HG03139 (cell line): ENCODE results near the gene SLC12A2.

Experiments used
- ATAC-seq: cut with Tn5 transposase; IDR thresholded peaks from one replicate; pipeline ENCODE4 v1.9.1; 2021; ENCODE audit not compliant: unreplicated experiment

Gene SLC12A2

DNA sequence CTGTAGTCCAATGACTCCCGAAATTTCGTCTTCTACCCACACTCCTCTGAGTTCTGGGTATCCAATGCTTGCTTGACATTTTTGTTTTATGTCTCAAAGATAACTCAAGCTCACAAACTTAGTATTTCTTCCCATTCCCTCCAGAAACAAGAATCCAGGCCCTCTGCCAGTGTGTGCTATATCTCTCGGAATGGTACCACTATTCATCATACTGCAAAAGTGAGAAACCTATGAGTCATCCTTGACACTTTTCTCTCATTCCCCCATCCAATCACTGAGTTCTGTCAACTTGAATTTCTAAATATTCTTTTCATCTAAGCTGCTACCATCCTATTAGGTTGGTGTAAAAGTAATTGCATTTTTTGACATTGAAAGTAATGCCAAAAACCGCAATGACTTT, 9.8 kb downstream of the SLC12A2 start:
- ATAC-seq, result no peak

DNA sequence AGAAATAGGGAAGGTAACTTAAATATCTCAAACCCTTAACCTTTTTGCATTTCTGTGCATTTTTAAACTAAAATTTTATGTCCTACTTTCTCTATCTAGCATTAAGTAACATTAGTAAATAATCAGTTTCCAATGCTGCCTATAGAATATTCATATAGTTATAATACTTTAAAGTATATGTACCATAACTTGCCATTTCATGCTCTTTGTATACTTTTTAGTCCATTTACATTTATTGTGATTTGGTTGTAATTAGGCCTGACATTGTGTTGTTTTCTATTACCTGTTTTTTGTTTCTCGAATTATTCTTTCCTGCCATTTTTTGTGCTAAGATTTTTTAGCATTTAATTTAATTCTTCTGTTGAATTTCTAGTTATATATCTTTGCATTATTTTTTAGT, 13.7 kb downstream of the SLC12A2 start:
- ATAC-seq, result no peak

DNA sequence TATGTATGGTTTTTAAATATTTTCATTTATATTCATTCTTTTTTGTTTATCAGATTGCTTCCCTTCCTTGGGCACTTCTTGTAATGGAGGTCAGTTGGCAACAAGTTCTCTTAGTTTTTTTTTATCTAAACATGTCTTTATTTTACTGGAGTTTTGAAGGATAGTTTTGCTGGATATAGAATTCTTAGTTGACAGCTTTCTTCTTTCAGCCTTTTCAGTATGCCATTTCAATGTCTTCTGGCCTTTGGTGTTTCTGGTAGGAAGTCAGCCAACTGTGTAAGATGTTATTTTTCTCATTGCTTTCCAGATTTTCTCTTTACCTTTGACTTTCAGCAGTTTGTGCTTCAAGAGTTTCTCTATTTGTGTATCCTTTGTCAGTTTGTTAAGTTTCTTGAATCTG, 14.2 kb downstream of the SLC12A2 start:
- ATAC-seq, result no peak

DNA sequence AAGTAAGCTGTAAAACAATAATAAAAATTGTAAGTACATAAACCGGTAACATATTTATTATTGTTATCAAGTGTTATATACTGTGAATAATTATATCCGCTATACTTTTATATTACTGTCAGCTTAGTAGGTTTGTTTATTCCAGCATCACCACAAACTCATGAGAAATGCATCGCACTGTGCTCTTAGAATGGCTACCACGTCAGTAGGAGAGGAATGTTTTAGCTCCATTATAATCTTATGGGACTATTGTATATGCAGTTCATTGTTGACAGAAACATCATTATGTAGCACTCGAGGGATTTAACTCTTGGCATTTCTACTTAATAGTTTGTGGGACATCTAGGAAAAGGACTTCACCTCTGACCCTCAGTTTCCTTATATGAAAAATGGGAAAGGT, 16.4 kb downstream of the SLC12A2 start:
- ATAC-seq, result no peak

DNA sequence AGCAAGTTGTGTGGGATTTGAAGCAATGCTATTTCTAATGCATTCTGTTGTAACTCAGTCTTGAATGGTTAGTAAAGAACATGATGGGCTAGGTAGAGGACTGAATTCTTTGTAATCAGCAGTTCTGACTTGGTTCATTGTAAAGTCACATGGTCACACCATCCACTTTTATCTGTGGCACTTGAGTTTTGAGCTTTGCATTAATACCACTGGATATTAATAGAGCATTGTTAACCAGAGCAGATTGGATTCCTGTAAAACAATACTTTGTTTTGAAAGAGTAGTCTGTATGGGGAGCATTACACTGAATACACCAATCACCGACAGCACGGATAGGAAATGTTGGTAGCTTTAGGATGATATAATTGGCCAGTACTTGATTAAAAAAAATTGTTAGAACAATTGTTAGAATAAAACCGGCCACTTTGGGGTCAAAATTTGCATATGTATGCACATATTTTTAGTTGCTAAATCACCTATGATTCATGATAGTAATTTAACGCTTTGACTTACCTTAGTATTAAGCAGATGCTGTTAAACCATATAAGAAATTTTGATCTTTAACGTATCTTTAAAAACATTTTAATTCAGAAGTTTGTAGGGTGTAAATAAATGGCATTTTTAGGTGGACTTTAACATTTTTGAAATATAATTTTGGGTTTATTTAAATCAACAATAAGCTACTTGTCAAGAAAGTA, 17.4 kb downstream of the SLC12A2 start:
- no peak for ATAC-seq

DNA sequence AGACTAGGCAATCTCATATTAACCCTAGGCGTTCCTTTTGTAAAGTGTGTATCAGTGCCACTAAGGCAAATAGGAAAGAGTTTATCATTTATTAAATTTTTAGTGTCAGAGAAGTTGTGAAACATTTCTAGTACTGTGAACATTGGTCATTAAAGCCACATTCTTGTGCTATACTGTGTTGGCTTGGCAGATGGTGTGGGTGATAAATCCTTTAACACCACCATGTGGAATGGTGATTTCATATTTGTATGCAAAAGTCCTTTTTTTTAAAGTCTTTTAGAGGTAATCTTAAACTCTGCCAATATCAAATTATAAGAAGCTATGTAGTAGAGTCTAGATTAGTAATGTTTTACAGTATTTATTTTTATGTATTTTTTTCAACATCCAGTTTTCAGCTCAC, 18.1 kb downstream of the SLC12A2 start:
- no peak for ATAC-seq

DNA sequence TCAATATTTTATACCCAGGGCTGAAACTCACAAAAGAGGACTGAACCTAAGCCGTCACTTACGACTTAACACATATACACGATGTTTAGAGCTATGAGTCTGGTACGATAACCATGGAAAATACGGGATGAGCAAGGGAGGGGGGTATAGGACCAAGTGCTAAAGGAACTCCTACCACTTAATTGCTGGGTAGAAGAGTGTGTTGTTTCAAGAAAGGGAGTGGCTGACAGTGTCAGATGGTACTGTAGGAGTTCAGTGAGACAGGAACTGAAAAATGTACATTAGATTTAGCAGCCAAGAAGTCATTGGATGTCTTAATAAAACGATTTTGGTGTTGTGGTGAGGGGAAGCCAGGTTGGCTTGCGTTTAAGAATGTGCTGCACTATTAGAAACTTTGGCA, 21.6 kb downstream of the SLC12A2 start:
- no peak for ATAC-seq

DNA sequence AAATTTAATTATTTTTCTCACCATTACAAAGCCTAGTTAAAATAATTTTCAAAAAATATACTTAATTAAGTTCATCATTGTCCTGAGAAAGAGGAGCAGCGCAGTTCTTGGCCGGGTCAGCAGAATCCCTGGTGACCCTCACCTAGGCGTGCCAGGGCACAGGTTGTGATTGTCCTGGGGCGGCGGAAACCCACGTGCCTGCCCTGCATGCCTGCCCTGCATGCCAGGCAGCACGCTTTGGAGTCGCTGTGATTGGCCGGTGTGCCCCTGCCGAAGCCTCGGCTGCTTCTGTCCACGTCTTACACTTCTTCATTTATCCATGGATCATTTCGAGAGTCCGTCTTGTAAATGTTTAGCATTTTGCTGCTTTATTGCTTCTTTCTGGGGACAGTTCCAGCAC, 25.6 kb downstream of the SLC12A2 start:
- no peak for ATAC-seq

DNA sequence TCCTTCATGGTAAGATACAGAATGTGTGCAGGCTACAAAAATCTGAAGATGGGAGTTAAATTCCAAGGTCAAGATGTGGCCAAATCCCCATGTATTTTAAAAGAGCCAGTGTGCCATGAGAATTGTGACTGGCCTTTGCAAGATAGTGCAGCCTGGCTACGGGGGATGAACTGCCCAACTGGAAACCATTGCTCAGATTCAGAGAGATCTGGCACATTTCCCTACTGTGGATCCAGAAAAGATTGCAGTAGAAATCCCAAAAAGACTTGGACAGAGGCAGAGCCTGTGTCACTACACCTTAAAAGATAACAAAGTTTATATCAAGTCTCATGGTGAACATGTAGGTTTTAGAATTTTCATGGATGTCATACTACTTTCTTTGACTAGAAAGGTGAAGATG, 26.2 kb downstream of the SLC12A2 start:
- ATAC-seq, result no peak

DNA sequence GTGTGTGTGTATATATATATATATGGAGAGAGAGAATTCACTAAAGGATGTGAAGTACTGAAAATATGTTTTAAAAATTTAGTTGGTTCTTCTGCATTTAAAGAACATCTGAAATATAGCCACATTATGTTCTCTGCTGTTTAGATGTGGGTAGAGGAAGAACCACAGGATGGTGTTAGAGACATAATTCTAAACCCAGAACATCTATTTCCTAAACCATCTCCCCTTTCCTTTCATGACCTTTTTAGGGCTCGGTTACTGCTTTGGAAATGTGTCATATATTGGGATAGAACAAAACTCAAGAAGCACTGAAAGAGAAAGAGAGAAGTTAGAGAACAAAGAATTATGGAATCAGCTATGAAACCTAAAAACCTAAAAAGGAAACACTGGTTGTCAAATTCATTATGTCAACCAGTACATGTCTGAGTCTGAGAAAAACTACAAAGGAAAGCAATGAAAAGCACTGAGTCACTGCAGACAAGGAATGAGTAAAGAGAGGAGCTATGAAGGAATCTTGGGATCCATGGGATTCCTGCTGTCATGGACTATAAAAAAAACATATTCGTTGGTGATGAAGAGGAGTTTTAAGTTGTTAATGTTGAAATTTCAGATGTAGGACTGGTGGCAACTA, 28.4 kb downstream of the SLC12A2 start:
- no peak for ATAC-seq

DNA sequence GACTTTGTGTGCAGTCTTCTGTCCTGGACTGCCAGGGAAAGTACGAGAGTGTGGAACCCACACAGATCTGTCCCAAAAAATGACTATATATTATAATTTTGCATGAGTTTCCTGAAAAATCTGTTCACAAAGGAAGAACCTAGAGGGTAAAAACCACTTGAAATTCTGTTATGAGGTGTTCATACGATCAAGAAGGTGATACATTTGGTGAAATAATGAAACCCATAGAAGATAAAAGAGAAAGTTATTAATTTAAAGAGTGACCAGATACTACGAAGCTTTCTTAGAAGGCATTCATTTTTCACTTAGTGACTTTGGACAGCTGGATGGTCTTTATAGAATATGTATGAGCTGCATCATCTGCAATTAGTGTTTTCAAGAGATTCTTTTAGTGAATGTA, 32.9 kb downstream of the SLC12A2 start:
- ATAC-seq, result no peak

DNA sequence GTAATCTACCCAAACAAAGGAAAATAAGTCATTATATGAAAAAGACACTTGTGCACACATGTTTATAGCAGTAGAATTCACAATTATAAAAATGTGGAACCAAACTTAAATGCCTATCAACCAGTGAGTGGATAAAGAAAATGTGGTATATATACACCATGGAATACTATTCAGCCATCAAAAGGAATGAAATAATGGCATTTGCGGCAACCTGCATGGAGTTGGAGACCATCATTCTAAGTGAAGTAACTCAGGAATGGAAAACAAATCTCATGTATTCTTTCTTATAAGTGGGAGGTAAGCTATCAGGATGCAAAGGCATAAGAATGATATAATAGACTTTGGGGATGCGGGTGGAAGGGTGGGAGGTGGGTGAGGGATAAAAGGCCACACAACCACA, 34.6 kb downstream of the SLC12A2 start:
- ATAC-seq, result no peak

DNA sequence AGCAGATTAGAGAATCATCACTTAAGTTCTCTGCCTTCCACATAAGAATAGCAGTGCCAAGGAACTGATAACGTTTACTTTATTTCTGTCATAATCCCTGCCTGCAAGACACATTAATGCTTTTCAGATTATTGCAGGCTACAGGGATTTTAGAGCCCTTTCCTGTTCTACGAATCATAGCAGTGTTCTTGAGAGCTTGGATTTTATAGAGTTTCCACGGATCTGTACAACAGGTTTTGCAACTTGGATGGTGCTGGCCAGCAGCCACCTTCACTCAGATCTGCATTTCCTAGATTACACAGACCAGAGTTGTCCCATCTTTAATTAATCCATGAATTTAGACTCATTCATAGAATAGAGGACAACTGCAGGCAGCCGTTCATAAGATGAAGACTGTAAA, 38.1 kb downstream of the SLC12A2 start:
- ATAC-seq, result no peak

DNA sequence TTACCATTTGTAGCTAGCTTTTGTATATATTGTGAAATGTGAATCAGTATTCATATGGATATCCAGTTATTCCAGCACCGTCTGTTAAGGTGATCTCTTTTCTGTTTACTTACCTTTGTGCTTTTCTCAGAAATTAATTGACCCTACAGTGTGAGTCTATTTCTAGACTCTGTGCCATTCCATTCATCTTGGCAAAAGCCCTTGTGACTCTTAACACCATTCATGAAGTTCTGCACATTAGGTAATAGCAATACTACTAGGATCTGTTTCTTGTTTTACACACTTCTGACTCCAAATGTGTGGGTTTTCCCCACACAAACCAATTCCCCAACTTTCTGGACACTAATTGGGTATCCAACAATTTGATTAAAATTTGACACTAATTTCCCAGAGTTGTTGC, 40.4 kb downstream of the SLC12A2 start:
- ATAC-seq, result no peak

DNA sequence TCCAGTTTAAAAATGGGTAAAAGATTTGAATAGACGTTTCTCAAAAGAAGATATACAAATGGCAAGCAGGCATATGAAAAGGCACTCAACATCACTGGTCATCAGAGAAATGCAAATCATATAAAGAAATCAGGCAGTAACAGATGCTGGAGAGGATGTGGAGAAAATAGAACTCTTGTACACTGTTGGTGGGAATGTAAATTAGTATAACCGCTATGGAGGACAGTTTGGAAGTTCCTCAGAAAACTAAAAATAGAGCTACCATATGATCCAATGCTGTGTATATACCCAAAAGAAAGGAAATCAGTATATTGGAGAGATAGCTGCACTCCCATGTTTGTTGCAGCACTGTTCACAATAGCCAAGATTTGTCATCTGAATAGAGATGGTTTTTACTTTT, 42.7 kb downstream of the SLC12A2 start:
- ATAC-seq, result no peak

DNA sequence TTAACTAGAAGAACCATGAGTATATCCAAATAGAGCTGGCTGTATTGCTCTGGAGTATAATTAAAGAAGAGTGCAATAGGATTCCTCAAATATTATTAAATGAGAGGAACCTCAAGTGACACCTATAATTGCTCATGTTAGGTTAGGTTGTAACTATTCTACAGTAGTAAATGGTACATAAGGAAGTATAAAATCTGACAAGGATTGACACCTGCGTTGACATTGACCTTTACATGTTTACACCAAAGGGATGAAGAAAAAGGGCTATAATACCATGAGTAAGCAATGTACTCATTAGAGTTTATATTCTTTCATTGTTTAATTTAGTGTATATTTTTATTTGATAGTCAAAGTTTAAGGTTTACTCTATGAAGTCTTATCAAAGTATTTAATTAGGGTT, 48.9 kb downstream of the SLC12A2 start:
- no peak for ATAC-seq

DNA sequence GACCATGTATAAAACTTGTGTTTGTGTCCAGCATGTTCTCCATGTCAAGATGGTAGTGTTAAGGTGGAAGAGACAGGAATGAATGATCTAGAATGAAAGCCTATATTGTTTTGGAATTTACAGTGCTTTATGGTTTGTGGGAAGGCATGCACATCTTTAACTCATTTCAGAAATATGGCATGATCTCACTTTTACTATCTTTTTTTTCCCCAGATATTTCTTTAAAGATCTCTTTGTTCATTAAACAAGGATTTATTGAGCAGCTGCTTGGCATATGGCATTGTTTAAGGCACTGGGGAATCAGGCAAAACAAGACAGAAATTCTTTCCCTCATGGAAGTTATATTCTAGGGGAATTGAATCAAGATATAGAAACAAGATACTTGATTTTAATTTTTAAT, 51.7 kb downstream of the SLC12A2 start:
- no peak for ATAC-seq

DNA sequence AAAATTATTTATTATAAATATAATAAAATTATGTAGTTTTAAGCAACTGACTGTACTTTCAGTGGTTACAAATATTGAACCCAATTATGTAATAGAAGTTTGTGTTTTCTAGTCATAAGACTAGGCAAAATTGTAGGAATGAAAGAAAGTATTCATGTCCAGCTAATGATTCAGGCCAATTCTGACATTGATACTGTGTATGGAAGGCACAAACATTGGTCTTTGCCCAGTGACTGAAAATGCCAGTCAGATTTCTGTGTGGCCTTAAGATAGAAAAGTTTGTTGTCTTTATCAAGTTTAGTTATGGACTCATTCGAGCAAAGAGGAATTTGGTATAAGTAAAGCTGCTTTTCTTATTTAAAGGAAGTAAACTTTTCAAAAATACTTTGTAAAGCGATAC, 60.3 kb downstream of the SLC12A2 start:
- ATAC-seq, result no peak

DNA sequence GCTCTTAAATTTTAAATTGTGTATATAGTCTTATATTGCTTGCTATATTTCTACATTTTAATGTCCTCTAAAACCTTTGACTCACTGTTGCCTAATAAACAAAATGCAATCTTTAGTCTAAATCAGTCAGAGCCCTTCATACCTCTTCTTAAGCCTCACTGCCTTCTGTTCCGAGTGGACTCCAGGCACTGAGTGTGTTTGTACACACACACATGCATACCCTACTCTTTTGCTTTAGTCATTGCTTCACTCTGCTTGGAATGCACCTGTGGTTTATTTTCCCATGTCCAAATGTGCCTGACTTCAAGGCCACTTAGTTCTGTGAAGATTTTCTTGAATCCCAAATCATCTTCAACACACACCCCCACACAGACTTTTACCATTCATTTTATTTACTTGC, 60.9 kb downstream of the SLC12A2 start:
- ATAC-seq, result no peak

DNA sequence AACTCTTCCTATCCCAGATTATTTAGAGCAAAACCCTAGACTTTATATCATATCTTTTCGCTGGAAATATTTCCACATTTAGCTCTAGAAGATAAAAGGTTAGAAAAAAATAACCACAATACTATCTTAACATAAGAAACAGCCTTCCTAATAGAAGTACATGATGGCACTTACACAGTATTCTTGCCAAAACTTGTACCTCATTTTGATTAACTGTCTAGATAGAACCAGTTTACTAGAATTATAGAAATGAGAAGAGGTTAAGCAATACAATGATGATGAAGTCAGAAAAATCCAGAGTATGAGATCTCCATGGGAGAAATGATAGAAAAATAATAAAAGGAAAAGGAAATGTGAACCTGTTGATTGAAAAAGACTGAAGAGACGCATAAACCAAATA, 63.1 kb downstream of the SLC12A2 start:
- no peak for ATAC-seq

DNA sequence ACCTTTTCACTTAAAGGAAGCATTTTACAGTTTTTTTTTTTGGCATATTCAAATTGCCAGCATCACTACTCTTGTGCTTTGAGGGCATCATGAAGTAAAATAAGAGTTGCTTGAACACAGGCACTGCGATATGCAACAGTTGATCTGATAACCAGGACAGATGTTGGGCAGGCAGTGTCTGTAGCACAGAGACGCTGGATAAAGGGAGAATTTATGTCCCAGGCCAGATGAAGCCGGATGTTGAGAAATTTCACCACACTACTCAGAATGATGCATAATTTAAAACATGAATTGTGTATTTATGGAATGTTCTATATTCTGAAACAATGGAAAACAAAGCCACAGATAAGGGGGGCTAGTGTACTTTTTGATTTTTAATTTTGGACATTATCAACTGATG, 71.4 kb downstream of the SLC12A2 start:
- no peak for ATAC-seq

DNA sequence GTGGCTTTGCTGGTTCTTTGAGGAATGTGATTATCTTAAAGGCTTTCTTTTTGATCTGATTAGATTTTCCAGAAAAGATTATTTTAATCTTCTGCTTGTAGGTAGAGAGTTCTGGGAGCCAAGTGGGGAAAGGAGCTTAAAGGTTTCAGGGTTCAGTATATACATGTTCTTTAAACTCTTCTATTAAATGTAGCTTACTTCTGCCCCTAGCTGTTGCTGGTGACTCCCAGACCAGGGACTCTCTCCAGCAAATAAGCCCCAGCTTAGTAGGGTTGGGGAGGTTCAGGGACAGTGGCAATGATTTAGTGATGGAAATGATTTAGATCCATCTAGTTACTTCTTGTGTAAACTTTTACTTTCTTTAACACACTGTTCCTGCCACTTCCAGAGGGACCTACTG, 72.2 kb downstream of the SLC12A2 start:
- ATAC-seq, result no peak

DNA sequence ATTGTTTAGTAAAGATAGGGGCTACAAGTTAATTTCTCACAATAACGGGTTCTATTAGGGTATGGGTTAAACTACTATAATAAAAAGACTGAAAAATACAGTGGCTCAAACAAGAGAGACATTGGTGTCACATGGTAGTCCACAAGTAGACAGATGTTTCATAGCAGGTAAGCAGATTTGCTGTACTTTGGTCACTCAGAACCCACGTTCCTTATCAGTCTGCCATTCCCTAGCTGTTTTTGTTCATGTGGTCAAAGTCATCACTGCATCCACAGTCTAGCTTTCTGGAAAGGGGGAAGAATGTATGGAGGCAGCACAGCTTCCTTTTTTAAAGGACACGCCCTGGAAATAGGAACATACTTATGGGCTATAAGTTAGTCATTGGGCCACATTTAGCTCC, 73.0 kb downstream of the SLC12A2 start:
- no peak for ATAC-seq
